K562 (cell line): Measurements from ENCODE around the gene KDM2A. TPM values are rescaled to one million over a fixed set of nuclear protein-coding genes. Genes with fewer than 3 reads are reported as not detected.

Experiments
- ATF4 ChIP-seq: fragments of 450-650 bp; formaldehyde crosslinking; IDR thresholded peaks from 2 replicates; pipeline ENCODE4 v1.4.0; 2022; ENCODE audit warnings: mild to moderate bottlenecking, moderate library complexity
- CBFA2T2 ChIP-seq: fragments of 450-650 bp; conservative IDR thresholded peaks from 2 replicates; pipeline ENCODE4 v1.6.1; 2017; ENCODE audit warnings: mild to moderate bottlenecking
- CTBP1 ChIP-seq: fragments of 450-650 bp; IDR thresholded peaks from 2 replicates; pipeline ENCODE4 v1.6.1; 2016; ENCODE audit warnings: borderline replicate concordance
- DMBX1 ChIP-seq: fragments of 250-450 bp; sonication (Bioruptor Pico); IDR thresholded peaks from 2 replicates; pipeline ENCODE4 v1.8.0; 2022; ENCODE audit warnings: inconsistent platforms, mild to moderate bottlenecking, moderate library complexity, borderline replicate concordance
- EP300 ChIP-seq: IDR thresholded peaks from 2 replicates; pipeline ENCODE4 v1.6.1; 2012; ENCODE audit warnings: low read length, improper control_type of control experiment
- ERF ChIP-seq: fragments of 450-650 bp; formaldehyde crosslinking; IDR thresholded peaks from 2 replicates; pipeline ENCODE4 v1.4.0; 2020; ENCODE audit warnings: mild to moderate bottlenecking, mixed read lengths
- HIVEP1 ChIP-seq: fragments of 250-450 bp; sonication (Bioruptor Pico); IDR thresholded peaks from 2 replicates; pipeline ENCODE4 v1.4.0; 2020; ENCODE audit warnings: mild to moderate bottlenecking
- HMGXB4 ChIP-seq: sonication (generic); formaldehyde crosslinking; IDR thresholded peaks from 2 replicates; pipeline ENCODE4 v1.8.1; 2023; ENCODE audit warnings: mild to moderate bottlenecking, missing genetic modification reagents
- HNRNPUL1 ChIP-seq: fragments of 200-400 bp; formaldehyde crosslinking; IDR thresholded peaks from 2 replicates; pipeline ENCODE4 v1.6.1; 2017; ENCODE audit warnings: low read length
- IRF1 ChIP-seq: sonication (generic); formaldehyde crosslinking; IDR thresholded peaks from 2 replicates; pipeline ENCODE4 v1.8.0; 2022; ENCODE audit warnings: missing genetic modification reagents, mild to moderate bottlenecking, borderline replicate concordance
- KDM4B ChIP-seq, 2 experiments: fragments of 450-650 bp in 1 of 2; sonication (generic) in 1 of 2; IDR thresholded peaks; 2 replicates each; pipeline ENCODE4 v1.6.1; 2016 to 2017; ENCODE audit warnings: borderline replicate concordance in 2 of 2, antibody characterized with exemption in 1 of 2, low read depth in 1 of 2, mild to moderate bottlenecking in 1 of 2
- MLLT1 ChIP-seq, 2 experiments: fragments of 450-650 bp; IDR thresholded peaks; 2 replicates each; pipeline ENCODE4 v1.6.1; 2016
- NFIX ChIP-seq: fragments of 250-450 bp; sonication (Bioruptor Pico); IDR thresholded peaks from 2 replicates; pipeline ENCODE4 v1.4.0; 2020; ENCODE audit warnings: low read depth, mild to moderate bottlenecking, moderate library complexity
- NRF1 ChIP-seq, 2 experiments: fragments of 450-650 bp; IDR thresholded peaks in 1 of 2; conservative IDR thresholded peaks in 1 of 2; 2 replicates each; pipeline ENCODE4 v1.6.1; 2014; ENCODE audit warnings: mild to moderate bottlenecking in 2 of 2
- PHF8 ChIP-seq: fragments of 200-600 bp; sonication (generic); IDR thresholded peaks from 2 replicates; pipeline ENCODE4 v1.6.1; 2012; ENCODE audit warnings: mixed run types, mild to moderate bottlenecking, inconsistent platforms, low read length, moderate library complexity, borderline replicate concordance
- POLR2B ChIP-seq: fragments of 450-650 bp; IDR thresholded peaks from 2 replicates; pipeline ENCODE4 v1.6.1; 2018; ENCODE audit warnings: low read depth; ENCODE audit not compliant: partially characterized antibody
- XRCC5 ChIP-seq: fragments of 200-400 bp; formaldehyde crosslinking; IDR thresholded peaks from 2 replicates; pipeline ENCODE4 v1.6.1; 2017; ENCODE audit warnings: low read depth, mild to moderate bottlenecking, low read length
- ZBTB5 ChIP-seq: fragments of 450-650 bp; IDR thresholded peaks from 2 replicates; pipeline ENCODE4 v1.6.1; 2017; ENCODE audit warnings: antibody characterized with exemption
- ZKSCAN3 ChIP-seq: fragments of 250-450 bp; sonication (Bioruptor Pico); IDR thresholded peaks from 2 replicates; pipeline ENCODE4 v1.4.0; 2020
- ZNF764 ChIP-seq: fragments of 250-450 bp; sonication (Bioruptor Pico); IDR thresholded peaks from 2 replicates; pipeline ENCODE4 v1.4.0; 2020; ENCODE audit warnings: low read depth, mild to moderate bottlenecking, moderate library complexity
- ZNF830 ChIP-seq: fragments of 250-450 bp; sonication (Bioruptor Pico); IDR thresholded peaks from 2 replicates; pipeline ENCODE4 v1.5.0; 2021; ENCODE audit warnings: mild to moderate bottlenecking
- polyA plus RNA-seq, 8 experiments: library from polyadenylated mRNA; depleted of rRNA in 4 of 8; stranded (reverse) in 5 of 8; unstranded in 3 of 8; fragments of >200 nt; fragmentation: Nextera tagmentation in 2 of 8; fragmentation: Illumina TruSeq in 1 of 8; extraction: Ambion mirVana in 2 of 8; extraction: Trizol in 1 of 8; gene quantifications; 2 replicates each; pipeline versions ENCODE4 v1.2.1 to v1.2.3, GENCODE V29; 2011 to 2014; ENCODE audit warnings: inconsistent platforms in 1 of 8, missing spikeins in 1 of 8
- total RNA-seq, 7 experiments: library from RNA; depleted of rRNA in 6 of 7; stranded (reverse); fragments of >200 nt in 6 of 7; fragmentation: Illumina TruSeq in 2 of 7; extraction: Trizol in 2 of 7; gene quantifications; 2 replicates each; pipeline versions ENCODE4 v1.2.1 to v1.2.3, GENCODE V29; 2011 to 2021; ENCODE audit warnings: low replicate concordance in 1 of 7

KDM2A gene
- total and polyA plus RNA-seq, 9 of the 15 experiments (the other 6 are each of a cell fraction or from before 2014, with no cell fraction given) = 5.0 to 39.3 (median 21.3) TPM

- TF ChIP-seq KDM4B (IDR thresholded peaks at IDR 0.05; ENCODE audit: borderline replicate concordance in 2 of 2, low read depth in 1 of 2) (peak in 1 of 2 experiments; percentile 85; a peak in 1 of 4 replicates), CBFA2T2 (no peak), HMGXB4 (CRISPR knock-in tag) (no peak), PHF8 (peak; percentile 77), ZNF830 (peak; percentile 96), NFIX (CRISPR knock-in tag) (no peak), ZKSCAN3 (CRISPR knock-in tag) (no peak), ERF (peak; percentile 67; the same call in 1 of the 2 replicates), ZBTB5 (no peak), IRF1 (no peak), HNRNPUL1 (no peak), CTBP1 (peak; percentile 61), ZNF764 (CRISPR knock-in tag) (no peak), DMBX1 (0 out of 2 replicates have a peak, but pooled peaks have one; percentile 8), EP300 (peak; percentile 73), MLLT1 (IDR thresholded peaks at IDR 0.05) (0 out of 4 replicates have a peak, but pooled peaks of 1 of the 2 experiments have one; percentile 44), ATF4 (CRISPR knock-in tag) (no peak), POLR2B (peak; percentile 68), HIVEP1 (CRISPR knock-in tag) (no peak), NRF1 (conservative IDR thresholded peaks at IDR 0.05 in 1 of 2, IDR thresholded peaks at IDR 0.05 in 1 of 2) (peak; percentile 94 to 95), XRCC5 (0 out of 2 replicates have a peak, but pooled peaks have one; percentile 24)
Measured at GRCh38 chr11:67288452-67289225, 169.6 kb downstream of the KDM2A start (continued).
